IMR-90 (cell line): Measurements from ENCODE around the gene FGF5. TPM values are rescaled to one million over a fixed set of nuclear protein-coding genes. Genes with fewer than 3 reads are reported as not detected.
A peak's percentile ranks its signal among the peaks of the same experiment; 100 is the strongest.

Experiments
- ATAC-seq: fragments of 200-7000 bp; cut with Tn5 transposase; 2 replicates; pipeline ENCODE4 v1.9.1; 2020; ENCODE audit warnings: low read depth, mild to moderate bottlenecking, moderate library complexity
- BruUV-seq: library from RNA; stranded (reverse); fragments of 400-500 nt; replicated peaks from 2 replicates; lab custom pipeline; 2021; lab: Mats Ljungman, UMichigan
- CTCF ChIA-PET: fragments of 300-600 bp; formaldehyde crosslinking; extraction: SDS; loops from one replicate; lab custom pipeline; 2021; ENCODE audit warnings: antibody characterized with exemption; lab: Yijun Ruan, JAX
- POLR2A ChIA-PET: fragments of 300-600 bp; sonication (Branson Sonifier 250); formaldehyde crosslinking; loops from one replicate; lab custom pipeline; 2022; ENCODE audit warnings: antibody characterized with exemption; ENCODE audit not compliant: unreplicated experiment; lab: Charles Lee
- DNase-seq: peaks from one replicate; pipeline ENCODE4 v3.0.0; 2013
- H2AFZ ChIP-seq: replicated peaks from 2 replicates; pipeline ENCODE3; 2013; ENCODE audit warnings: low read length, mild to moderate bottlenecking; ENCODE audit not compliant: poor library complexity
- H2AK5ac ChIP-seq: 2 replicates; pipeline ENCODE4 v1.6.1; 2013; ENCODE audit warnings: low read depth, low read length, inconsistent platforms
- H2AK9ac ChIP-seq: replicated peaks from 2 replicates; pipeline ENCODE3; 2013; ENCODE audit warnings: mild to moderate bottlenecking, low read depth, low read length, moderate library complexity; ENCODE audit not compliant: poor library complexity
- H2BK120ac ChIP-seq: 2 replicates; pipeline ENCODE4 v1.6.1; 2013; ENCODE audit warnings: low read depth, low read length, inconsistent platforms
- H2BK15ac ChIP-seq: 3 replicates; pipeline ENCODE4 v1.6.1; 2013; ENCODE audit warnings: low read depth, low read length, inconsistent platforms
- H2BK20ac ChIP-seq: 2 replicates; pipeline ENCODE4 v1.6.1; 2013; ENCODE audit warnings: low read depth, mild to moderate bottlenecking, inconsistent platforms, low read length, moderate library complexity
- H2BK5ac ChIP-seq: 2 replicates; pipeline ENCODE4 v1.6.1; 2013; ENCODE audit warnings: mild to moderate bottlenecking, low read depth, low read length, inconsistent platforms; ENCODE audit not compliant: poor library complexity, severe bottlenecking
- H3K14ac ChIP-seq: replicated peaks from 2 replicates; pipeline ENCODE4 v1.6.1; 2013; ENCODE audit warnings: low read depth, low read length, inconsistent platforms
- H3K18ac ChIP-seq: 2 replicates; pipeline ENCODE4 v1.6.1; 2013; ENCODE audit warnings: low read depth, low read length, control low read depth
- H3K23ac ChIP-seq: 2 replicates; pipeline ENCODE4 v1.6.1; 2013; ENCODE audit warnings: low read depth, low read length, inconsistent platforms
- H3K27ac ChIP-seq: 2 replicates; pipeline ENCODE4 v1.5.1; 2013; ENCODE audit warnings: mild to moderate bottlenecking, control low read depth, low read length; ENCODE audit not compliant: insufficient read depth
- H3K27me3 ChIP-seq: 2 replicates; pipeline ENCODE4 v1.6.1; 2013; ENCODE audit warnings: low read length; ENCODE audit not compliant: control insufficient read depth, insufficient read depth
- H3K36me3 ChIP-seq: 2 replicates; pipeline ENCODE4 v1.6.1; 2013; ENCODE audit warnings: low read length, mixed read lengths; ENCODE audit not compliant: control insufficient read depth, insufficient read depth
- H3K4ac ChIP-seq: 2 replicates; pipeline ENCODE4 v1.6.1; 2013; ENCODE audit warnings: low read depth, low read length, inconsistent platforms
- H3K4me1 ChIP-seq: 2 replicates; pipeline ENCODE4 v1.6.1; 2013; ENCODE audit warnings: low read length, mixed read lengths; ENCODE audit not compliant: control insufficient read depth, insufficient read depth
- H3K4me2 ChIP-seq: 2 replicates; pipeline ENCODE4 v1.6.1; 2013; ENCODE audit warnings: low read depth, mild to moderate bottlenecking, control low read depth, low read length, moderate library complexity
- H3K4me3 ChIP-seq: 2 replicates; pipeline ENCODE4 v1.5.1; 2013; ENCODE audit warnings: low read depth, mild to moderate bottlenecking, control low read depth, low read length, moderate library complexity; ENCODE audit not compliant: insufficient read depth
- H3K56ac ChIP-seq: 2 replicates; pipeline ENCODE4 v1.6.1; 2013; ENCODE audit warnings: low read length, inconsistent platforms; ENCODE audit not compliant: insufficient read depth; ENCODE audit errors: extremely low read depth
- H3K79me1 ChIP-seq, 2 experiments: 2 replicates each; pipeline ENCODE4 v1.6.1; 2013; ENCODE audit warnings: low read length in 2 of 2, inconsistent platforms in 1 of 2, low read depth in 1 of 2
- H3K9ac ChIP-seq: 2 replicates; pipeline ENCODE4 v1.6.1; 2013; ENCODE audit warnings: low read depth, low read length, control low read depth
- H3K9me1 ChIP-seq: 2 replicates; pipeline ENCODE4 v1.6.1; 2013; ENCODE audit warnings: low read length, inconsistent platforms; ENCODE audit not compliant: insufficient read depth
- H3K9me3 ChIP-seq: 2 replicates; pipeline ENCODE4 v1.6.1; 2013; ENCODE audit warnings: low read length; ENCODE audit not compliant: control insufficient read depth, insufficient read depth
- H4K20me1 ChIP-seq: 2 replicates; pipeline ENCODE4 v1.6.1; 2013; ENCODE audit warnings: low read length, inconsistent platforms; ENCODE audit not compliant: insufficient read depth
- H4K5ac ChIP-seq: 2 replicates; pipeline ENCODE4 v1.6.1; 2013; ENCODE audit warnings: mild to moderate bottlenecking, low read depth, low read length, control low read depth
- H4K8ac ChIP-seq, 2 experiments: 2 replicates each; pipeline ENCODE4 v1.6.1; 2013; ENCODE audit warnings: low read depth in 2 of 2, low read length in 2 of 2, control low read depth in 1 of 2, inconsistent platforms in 1 of 2
- H4K91ac ChIP-seq: 2 replicates; pipeline ENCODE4 v1.6.1; 2013; ENCODE audit warnings: low read depth, low read length, inconsistent platforms; ENCODE audit not compliant: insufficient read depth
- RAD21 ChIP-seq: IDR thresholded peaks from 2 replicates; pipeline ENCODE4 v1.6.1; 2012; ENCODE audit warnings: low read length, improper control_type of control experiment
- SMC3 ChIP-seq: fragments of 150-350 bp; IDR thresholded peaks from 2 replicates; pipeline ENCODE4 v1.6.1; 2016; ENCODE audit warnings: low read depth, mild to moderate bottlenecking, antibody characterized with exemption, low read length, moderate library complexity
- WGBS, 2 experiments: methylation state at CpG; one replicate each; pipeline versions ENCODE4 v1.1.5 to v1.1.7; 2013; ENCODE audit warnings: missing lambda C conversion rate in 2 of 2; ENCODE audit not compliant: insufficient read length in 1 of 2; ENCODE audit errors: extremely low coverage in 2 of 2; 5-methylcytosine and 5-hydroxymethylcytosine counted together
- dilution Hi-C: fragments of 300-500 bp; cut with HindIII; formaldehyde crosslinking; loops from one replicate; pipeline ENCODE4 v1.14.3; 2018; ENCODE audit warnings: low sequenced_read_pairs; ENCODE audit not compliant: unreplicated experiment
- in situ Hi-C: fragments of 300-500 bp; cut with MboI; formaldehyde crosslinking; loops from 3 replicates; pipeline ENCODE4 v1.14.3; 2019; ENCODE audit warnings: low sequenced_read_pairs, inconsistent platforms, mixed read lengths
- intact Hi-C: fragments of 100-400 bp; cut with micrococcal nuclease; formaldehyde crosslinking; loops from 2 replicates; pipeline ENCODE4 v1.10.0; 2022
- polyA plus RNA-seq, 3 experiments: library from polyadenylated mRNA; depleted of rRNA; stranded (reverse); fragments of >200 nt; gene quantifications; 2 replicates each; pipeline ENCODE4 v1.2.3, GENCODE V29; 2012; ENCODE audit warnings: low replicate concordance in 1 of 3
- total RNA-seq: library from RNA; depleted of rRNA; stranded (reverse); fragments of >200 nt; gene quantifications from 2 replicates; pipeline ENCODE4 v1.2.3, GENCODE V29; 2012

The FGF5 gene
- total and polyA plus RNA-seq, 2 of the 4 experiments (the other 2 are of a cell fraction): 18.6 to 42.1 TPM

- TF ChIP-seq RAD21: no peak
- TF ChIP-seq SMC3: no peak
- H3K4ac ChIP-seq: peak overlapping the region; percentile 3; the same call in 1 of the 2 replicates
- peak overlapping the region; percentile 59 for H4K91ac ChIP-seq
- peak overlapping the region; percentile 86 for H2BK5ac ChIP-seq
- no peak overlapping the region for H3K56ac ChIP-seq
- peak overlapping the region; percentile 89 for H3K18ac ChIP-seq
- no peak overlapping the region for H3K27ac ChIP-seq
- H4K8ac ChIP-seq: peak overlapping the region; percentile 1 to 73; a peak in 3 of 4 replicates
- no peak overlapping the region for H2AFZ ChIP-seq
- H3K23ac ChIP-seq: no peak overlapping the region; the same call in 1 of the 2 replicates
- peaks cover 11% of the 10 kb centered on the region for H3K4me1 ChIP-seq
- H2AK5ac ChIP-seq: no peak overlapping the region
- DNase-seq (peak; percentile 58), ATAC-seq (peak; percentile 69)
- in situ Hi-C loops (no loop called here), dilution Hi-C loops (no loop called here), intact Hi-C loops (no loop called here)
- peak overlapping the region; percentile 1 for H3K14ac ChIP-seq
- H3K9me1 ChIP-seq: peaks cover 5% of the 10 kb centered on the region; the same call in 1 of the 2 replicates
- H4K5ac ChIP-seq: peak overlapping the region; percentile 9
- peak overlapping the region; percentile 79 for H2BK120ac ChIP-seq
- BruUV-seq: no TSS peak
- POLR2A ChIA-PET: no interaction called here
- H3K9ac ChIP-seq: no peak overlapping the region
- no peaks in the 10 kb centered on the region for H4K20me1 ChIP-seq
- H3K79me1 ChIP-seq: peaks cover 0 to 8% of the 10 kb centered on the region in 2 experiments; a peak in 1 of 4 replicates
- no peaks in the 10 kb centered on the region for H3K36me3 ChIP-seq
- WGBS, 2 experiments: no CpG with 5 or more reads among the region's 7 CpGs
- peak overlapping the region; percentile 6 for H2BK20ac ChIP-seq
- H3K9me3 ChIP-seq: no peaks in the 10 kb centered on the region
- peak overlapping the region; percentile 23; the same call in 1 of the 2 replicates for H3K4me3 ChIP-seq
- H2BK15ac ChIP-seq: peak overlapping the region; percentile 29; the same call in 1 of the 3 replicates
- no peaks in the 10 kb centered on the region for H3K27me3 ChIP-seq
- CTCF ChIA-PET: no interaction called here
- H2AK9ac ChIP-seq: no peak overlapping the region
- peak overlapping the region; percentile 91 for H3K4me2 ChIP-seq
These were observed 11.0 kb upstream of the FGF5 start for GRCh38 chr4:80255329-80256095.
